Breast epithelium (tissue), 3 donors: Measurements from ENCODE around the gene GCC2.

Experiments used
- POLR2A ChIP-seq: fragments of 450-650 bp; IDR thresholded peaks from one replicate; pipeline ENCODE4 v1.6.1; 2016; ENCODE audit warnings: antibody characterized with exemption, mild to moderate bottlenecking, moderate library complexity
- TF ChIP-seq, protein P1 (sequence below), 3 donors: fragments of 450-650 bp; IDR thresholded peaks; one replicate each; pipeline ENCODE4 v1.5.1; 2016 to 2017; ENCODE audit warnings: antibody characterized with exemption in 3 of 3, mild to moderate bottlenecking in 3 of 3, moderate library complexity in 3 of 3

DNA sequence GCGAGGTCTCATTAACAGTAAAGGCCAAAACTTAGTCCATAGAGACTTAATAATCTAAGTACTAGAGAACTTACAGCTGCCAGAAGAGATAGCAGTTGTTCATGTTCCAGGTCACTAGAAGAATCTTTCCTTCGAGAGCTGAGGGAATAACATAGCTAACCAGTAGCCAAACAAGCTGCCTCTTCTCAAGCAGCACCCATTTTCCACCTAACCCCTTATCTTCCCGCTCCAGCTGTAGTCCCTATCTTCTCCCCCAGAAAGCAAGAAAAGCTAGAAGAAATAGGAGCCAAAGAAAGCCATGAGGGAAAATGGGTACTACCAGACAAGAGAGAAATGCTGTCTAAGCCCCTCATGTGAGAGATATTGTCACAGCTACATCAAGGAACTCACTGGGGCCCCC, 47.2 kb upstream of the GCC2 start:
- no peak for TF ChIP-seq POLR2A
- TF ChIP-seq, protein P1, sequence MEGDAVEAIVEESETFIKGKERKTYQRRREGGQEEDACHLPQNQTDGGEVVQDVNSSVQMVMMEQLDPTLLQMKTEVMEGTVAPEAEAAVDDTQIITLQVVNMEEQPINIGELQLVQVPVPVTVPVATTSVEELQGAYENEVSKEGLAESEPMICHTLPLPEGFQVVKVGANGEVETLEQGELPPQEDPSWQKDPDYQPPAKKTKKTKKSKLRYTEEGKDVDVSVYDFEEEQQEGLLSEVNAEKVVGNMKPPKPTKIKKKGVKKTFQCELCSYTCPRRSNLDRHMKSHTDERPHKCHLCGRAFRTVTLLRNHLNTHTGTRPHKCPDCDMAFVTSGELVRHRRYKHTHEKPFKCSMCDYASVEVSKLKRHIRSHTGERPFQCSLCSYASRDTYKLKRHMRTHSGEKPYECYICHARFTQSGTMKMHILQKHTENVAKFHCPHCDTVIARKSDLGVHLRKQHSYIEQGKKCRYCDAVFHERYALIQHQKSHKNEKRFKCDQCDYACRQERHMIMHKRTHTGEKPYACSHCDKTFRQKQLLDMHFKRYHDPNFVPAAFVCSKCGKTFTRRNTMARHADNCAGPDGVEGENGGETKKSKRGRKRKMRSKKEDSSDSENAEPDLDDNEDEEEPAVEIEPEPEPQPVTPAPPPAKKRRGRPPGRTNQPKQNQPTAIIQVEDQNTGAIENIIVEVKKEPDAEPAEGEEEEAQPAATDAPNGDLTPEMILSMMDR (IDR thresholded peaks at IDR 0.05), result no peak
